Measurements from ENCODE around the gene OR7A10.

- TF ChIP-seq SIN3A (IDR thresholded peaks at IDR 0.05; ENCODE audit: borderline replicate concordance, insufficient read depth, low read length) (no peak), POLR2AphosphoS5 (IDR thresholded peaks at IDR 0.05; ENCODE audit: low read depth, low read length) (no peak), TAF1 (IDR thresholded peaks at IDR 0.05; ENCODE audit: borderline replicate concordance, insufficient read depth, low read length) (no peak)
- TF ChIP-seq, protein P1, sequence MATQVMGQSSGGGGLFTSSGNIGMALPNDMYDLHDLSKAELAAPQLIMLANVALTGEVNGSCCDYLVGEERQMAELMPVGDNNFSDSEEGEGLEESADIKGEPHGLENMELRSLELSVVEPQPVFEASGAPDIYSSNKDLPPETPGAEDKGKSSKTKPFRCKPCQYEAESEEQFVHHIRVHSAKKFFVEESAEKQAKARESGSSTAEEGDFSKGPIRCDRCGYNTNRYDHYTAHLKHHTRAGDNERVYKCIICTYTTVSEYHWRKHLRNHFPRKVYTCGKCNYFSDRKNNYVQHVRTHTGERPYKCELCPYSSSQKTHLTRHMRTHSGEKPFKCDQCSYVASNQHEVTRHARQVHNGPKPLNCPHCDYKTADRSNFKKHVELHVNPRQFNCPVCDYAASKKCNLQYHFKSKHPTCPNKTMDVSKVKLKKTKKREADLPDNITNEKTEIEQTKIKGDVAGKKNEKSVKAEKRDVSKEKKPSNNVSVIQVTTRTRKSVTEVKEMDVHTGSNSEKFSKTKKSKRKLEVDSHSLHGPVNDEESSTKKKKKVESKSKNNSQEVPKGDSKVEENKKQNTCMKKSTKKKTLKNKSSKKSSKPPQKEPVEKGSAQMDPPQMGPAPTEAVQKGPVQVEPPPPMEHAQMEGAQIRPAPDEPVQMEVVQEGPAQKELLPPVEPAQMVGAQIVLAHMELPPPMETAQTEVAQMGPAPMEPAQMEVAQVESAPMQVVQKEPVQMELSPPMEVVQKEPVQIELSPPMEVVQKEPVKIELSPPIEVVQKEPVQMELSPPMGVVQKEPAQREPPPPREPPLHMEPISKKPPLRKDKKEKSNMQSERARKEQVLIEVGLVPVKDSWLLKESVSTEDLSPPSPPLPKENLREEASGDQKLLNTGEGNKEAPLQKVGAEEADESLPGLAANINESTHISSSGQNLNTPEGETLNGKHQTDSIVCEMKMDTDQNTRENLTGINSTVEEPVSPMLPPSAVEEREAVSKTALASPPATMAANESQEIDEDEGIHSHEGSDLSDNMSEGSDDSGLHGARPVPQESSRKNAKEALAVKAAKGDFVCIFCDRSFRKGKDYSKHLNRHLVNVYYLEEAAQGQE (IDR thresholded peaks at IDR 0.05; ENCODE audit: insufficient read depth in 1 of 2, low read depth in 2 of 2, low read length in 2 of 2): no peak
Measured at GRCh38 chr19:14818588-14818987, 30.1 kb downstream of the OR7A10 start.
